Testis (tissue), 3 donors: ENCODE results near the gene MRPL9. TPM values are rescaled to one million over a fixed set of nuclear protein-coding genes. Genes with fewer than 3 reads are reported as not detected.

Experiments used
- DNase-seq: peaks from one replicate; pipeline ENCODE4 v3.0.0-alpha.2; 2019
- H3K27ac ChIP-seq, 2 donors: fragments of 200-600 bp; sonication (generic); one replicate each; pipeline ENCODE4 v1.5.1; 2019
- H3K27me3 ChIP-seq: fragments of 200-600 bp; sonication (generic); one replicate; pipeline ENCODE4 v1.5.1; 2019
- H3K36me3 ChIP-seq: fragments of 200-600 bp; sonication (generic); one replicate; pipeline ENCODE4 v1.5.1; 2017; ENCODE audit warnings: low read depth; ENCODE audit errors: missing control alignments
- H3K4me1 ChIP-seq: fragments of 200-600 bp; sonication (generic); one replicate; pipeline ENCODE4 v1.5.1; 2019
- H3K4me3 ChIP-seq, 2 donors: fragments of 200-600 bp; sonication (generic); one replicate each; pipeline ENCODE4 v1.5.1; 2017 to 2019
- H3K9me3 ChIP-seq: fragments of 200-600 bp; sonication (generic); one replicate; pipeline ENCODE4 v1.5.1; 2017
- POLR2A ChIP-seq: fragments of 450-650 bp; IDR thresholded peaks from one replicate; pipeline ENCODE4 v1.6.1; 2017; ENCODE audit warnings: antibody characterized with exemption, mild to moderate bottlenecking, moderate library complexity
- WGBS, 2 donors: methylation state at CpG; one replicate each; pipeline ENCODE4 v1.1.5; 2018; 5-methylcytosine and 5-hydroxymethylcytosine counted together
- intact Hi-C: fragments of 100-400 bp; cut with DNase I; formaldehyde crosslinking; loops from one replicate; pipeline ENCODE4 v1.15.1; 2023; ENCODE audit warnings: low total_unique reads
- polyA plus RNA-seq: library from polyadenylated mRNA; stranded (reverse); fragments of 350-450 nt; fragmentation: Illumina TruSeq; extraction: RNeasy Lipid Tissue Mini Kit (QIAGEN cat#74804); gene quantifications from one replicate; pipeline ENCODE4 v1.2.3, GENCODE V29; 2014; ENCODE audit warnings: low read depth, low replicate concordance; ENCODE audit not compliant: insufficient read depth
- total RNA-seq, 2 donors: library from RNA; depleted of rRNA; stranded (reverse); fragments of >200 nt; gene quantifications; one replicate each; pipeline ENCODE4 v1.2.3, GENCODE V29; 2016
- TF ChIP-seq, protein P1 (sequence below), 3 experiments: fragments of 450-650 bp in 2 of 3; fragments of 200-600 bp in 1 of 3; sonication (generic) in 1 of 3; IDR thresholded peaks; one replicate each; pipeline ENCODE4 v1.5.1; 2016 to 2019; ENCODE audit warnings: antibody characterized with exemption in 3 of 3, mild to moderate bottlenecking in 2 of 3, moderate library complexity in 1 of 3

The MRPL9 gene
- total and polyA plus RNA-seq, 3 donors from 2014 or later, result 53.5 to 75.0 (median 70.6) TPM

DNA sequence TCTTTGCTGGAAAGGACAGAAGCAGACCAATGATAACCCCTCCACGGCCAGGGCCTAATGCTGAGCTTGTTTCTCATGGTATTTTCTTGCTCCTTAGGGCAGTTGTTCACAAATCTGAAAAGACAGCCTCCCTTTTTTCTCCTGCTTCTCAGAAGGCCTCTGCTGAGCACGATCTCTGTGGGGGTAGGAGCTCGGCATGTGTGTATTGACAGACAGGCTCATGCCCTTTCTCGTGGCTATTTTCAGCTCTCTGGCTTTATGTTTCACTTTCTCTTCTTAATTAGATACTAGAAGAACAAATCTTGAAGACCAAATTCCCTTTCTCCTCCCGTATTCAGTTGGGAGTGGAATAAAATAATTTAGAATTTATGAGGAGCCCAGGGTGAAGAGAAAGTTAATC is 42.7 kb downstream of the MRPL9 start:
- Histone ChIP-seq H3K4me1 (peaks cover 25% of the 10 kb centered on the region), H3K27ac (peak overlapping the region; percentile 16 to 83), H3K27me3 (no peaks in the 10 kb centered on the region), H3K4me3 (peak overlapping the region; percentile 53 to 60), H3K36me3 (no peaks in the 10 kb centered on the region), H3K9me3 (no peaks in the 10 kb centered on the region)
- no peak for TF ChIP-seq POLR2A
- TF ChIP-seq, protein P1, sequence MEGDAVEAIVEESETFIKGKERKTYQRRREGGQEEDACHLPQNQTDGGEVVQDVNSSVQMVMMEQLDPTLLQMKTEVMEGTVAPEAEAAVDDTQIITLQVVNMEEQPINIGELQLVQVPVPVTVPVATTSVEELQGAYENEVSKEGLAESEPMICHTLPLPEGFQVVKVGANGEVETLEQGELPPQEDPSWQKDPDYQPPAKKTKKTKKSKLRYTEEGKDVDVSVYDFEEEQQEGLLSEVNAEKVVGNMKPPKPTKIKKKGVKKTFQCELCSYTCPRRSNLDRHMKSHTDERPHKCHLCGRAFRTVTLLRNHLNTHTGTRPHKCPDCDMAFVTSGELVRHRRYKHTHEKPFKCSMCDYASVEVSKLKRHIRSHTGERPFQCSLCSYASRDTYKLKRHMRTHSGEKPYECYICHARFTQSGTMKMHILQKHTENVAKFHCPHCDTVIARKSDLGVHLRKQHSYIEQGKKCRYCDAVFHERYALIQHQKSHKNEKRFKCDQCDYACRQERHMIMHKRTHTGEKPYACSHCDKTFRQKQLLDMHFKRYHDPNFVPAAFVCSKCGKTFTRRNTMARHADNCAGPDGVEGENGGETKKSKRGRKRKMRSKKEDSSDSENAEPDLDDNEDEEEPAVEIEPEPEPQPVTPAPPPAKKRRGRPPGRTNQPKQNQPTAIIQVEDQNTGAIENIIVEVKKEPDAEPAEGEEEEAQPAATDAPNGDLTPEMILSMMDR (IDR thresholded peaks at IDR 0.05), result no peak
- WGBS, 2 donors, result 7 to 11% methylated on average over 5 of the region's 5 CpGs
- intact Hi-C loops, result no loop called here
- peak; percentile 36 for DNase-seq

DNA sequence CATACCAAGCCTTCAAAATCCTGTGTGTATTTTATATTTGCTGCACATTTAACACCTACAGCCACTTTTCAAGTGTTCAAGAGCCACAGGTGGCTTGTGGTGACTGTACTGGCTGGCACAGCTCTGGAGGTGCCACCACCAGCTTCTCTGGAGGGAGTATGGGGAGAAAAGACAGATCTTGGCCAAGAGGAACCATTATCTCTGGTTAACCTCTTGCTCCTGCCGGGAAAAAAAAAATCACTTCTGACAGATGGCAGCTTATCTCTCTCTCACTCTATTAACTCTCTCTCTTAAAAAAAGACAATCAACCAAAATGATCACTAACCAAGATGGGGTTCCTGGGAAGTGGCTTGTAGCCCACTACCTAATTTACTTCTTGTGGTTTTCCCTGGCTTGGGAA is 43.2 kb downstream of the MRPL9 start:
- no peaks in the 10 kb centered on the region for H3K27me3 ChIP-seq
- H3K27ac ChIP-seq, result peak overlapping the region; percentile 9 to 83
- no peaks in the 10 kb centered on the region for H3K36me3 ChIP-seq
- intact Hi-C loops, result no loop called here
- H3K4me3 ChIP-seq, result no peak overlapping the region
- WGBS, 2 donors, result 9 to 15% methylated on average over 1 of the region's 1 CpG
- peaks cover 25% of the 10 kb centered on the region for H3K4me1 ChIP-seq
- no peak for DNase-seq
- TF ChIP-seq POLR2A, result no peak
- TF ChIP-seq, protein P1 (IDR thresholded peaks at IDR 0.05), result no peak
- no peaks in the 10 kb centered on the region for H3K9me3 ChIP-seq

DNA sequence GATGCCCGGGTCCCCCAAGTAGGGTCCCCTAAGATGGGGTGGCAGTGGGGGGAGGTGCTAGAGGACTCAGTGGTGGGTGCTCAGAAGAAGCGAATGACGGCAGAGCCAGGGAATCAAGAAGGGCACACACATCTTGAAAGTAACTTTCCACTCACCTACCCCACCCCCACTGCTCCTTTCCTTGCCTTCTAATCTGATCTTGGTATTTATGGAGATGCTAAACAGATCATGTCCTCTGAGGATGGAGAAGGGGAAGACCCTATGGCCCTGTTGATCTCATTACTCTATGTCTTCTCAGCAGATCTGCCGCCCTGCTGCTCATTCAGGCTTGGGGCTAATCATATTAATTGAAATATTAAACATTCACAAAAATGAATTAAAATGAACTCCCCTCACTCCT is 44.6 kb downstream of the MRPL9 start:
- H3K4me1 ChIP-seq, result peaks cover 25% of the 10 kb centered on the region
- H3K27me3 ChIP-seq, result no peaks in the 10 kb centered on the region
- intact Hi-C loops, result no loop called here
- H3K27ac ChIP-seq, result no peak overlapping the region
- no peak for TF ChIP-seq POLR2A
- TF ChIP-seq, protein P1 (IDR thresholded peaks at IDR 0.05), result no peak
- H3K9me3 ChIP-seq, result no peaks in the 10 kb centered on the region
- no peaks in the 10 kb centered on the region for H3K36me3 ChIP-seq
- DNase-seq, result no peak
- 70 to 89% methylated on average over 4 of the region's 4 CpGs for WGBS, 2 donors
- no peak overlapping the region for H3K4me3 ChIP-seq

DNA sequence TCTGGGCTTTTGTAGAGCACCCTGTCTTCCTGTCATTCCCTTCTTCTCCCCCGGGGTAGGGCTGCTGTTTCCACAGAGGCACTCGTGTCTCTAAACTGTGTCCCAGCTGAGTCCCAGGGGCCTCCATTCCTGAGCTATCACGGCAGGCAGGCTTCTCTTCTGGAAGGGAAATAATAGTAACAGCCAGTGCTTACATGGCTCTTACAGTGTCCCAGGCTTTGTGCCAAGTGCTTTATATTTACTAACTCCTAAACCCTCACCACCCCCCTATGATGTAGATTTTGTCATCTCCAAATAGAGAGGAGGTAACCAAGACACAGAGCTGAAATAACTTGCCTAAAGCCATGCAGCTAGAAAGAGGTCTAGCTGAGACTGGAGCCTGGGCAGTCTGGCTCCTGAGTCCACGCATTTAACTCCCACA is 45.3 kb downstream of the MRPL9 start:
- Histone ChIP-seq H3K9me3 (no peaks in the 10 kb centered on the region), H3K4me3 (no peak overlapping the region), H3K4me1 (peaks cover 25% of the 10 kb centered on the region), H3K36me3 (no peaks in the 10 kb centered on the region), H3K27ac (no peak overlapping the region), H3K27me3 (no peaks in the 10 kb centered on the region)
- DNase-seq, result no peak
- 18 to 28% methylated on average over 2 to 4 of the region's 4 CpGs for WGBS, 2 donors
- no peak for TF ChIP-seq POLR2A
- TF ChIP-seq, protein P1 (IDR thresholded peaks at IDR 0.05), result no peak
- intact Hi-C loops, result no loop called here
